Adrenal gland (tissue), 5 donors: ENCODE results near the gene GIMAP1.

Source experiments
- CTCF ChIP-seq, 6 experiments: fragments of 450-650 bp in 4 of 6; fragments of 200-600 bp in 2 of 6; sonication (generic) in 1 of 6; IDR thresholded peaks; 1 replicate in 5 of 6; 2 replicates in 1 of 6; pipeline versions ENCODE4 v1.5.1 to v1.8.0; 2016 to 2021; ENCODE audit warnings: antibody characterized with exemption in 6 of 6, mild to moderate bottlenecking in 2 of 6, moderate library complexity in 1 of 6
- POLR2A ChIP-seq, 2 donors: fragments of 450-650 bp; IDR thresholded peaks; one replicate each; pipeline ENCODE4 v1.6.1; 2017; ENCODE audit warnings: antibody characterized with exemption in 2 of 2, mild to moderate bottlenecking in 2 of 2, moderate library complexity in 1 of 2
- donor health status: DM: no; HTN: no; CAD: no.

DNA sequence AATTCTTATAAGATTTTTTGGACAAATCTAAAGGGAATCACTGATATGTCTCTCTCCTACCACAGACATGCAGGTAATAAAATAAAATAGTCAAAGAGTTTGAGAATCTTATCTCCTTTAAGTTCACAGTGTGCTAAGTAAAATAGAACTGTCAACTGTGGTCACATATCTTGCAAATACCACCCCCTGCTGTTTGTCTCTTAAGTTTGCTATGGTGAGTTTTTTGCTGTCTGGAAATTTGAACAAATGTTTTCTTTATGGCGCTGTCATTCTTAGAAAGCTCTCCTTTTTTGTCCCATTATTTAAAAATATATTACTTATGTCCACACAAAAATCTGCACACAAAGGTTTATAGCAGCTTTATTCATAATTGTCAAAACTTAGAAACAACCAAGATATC is 40.4 kb downstream of the GIMAP1 start:
- peak in 4 of 6 experiments; percentile 39 to 49 (median 42) for TF ChIP-seq CTCF (IDR thresholded peaks at IDR 0.05)
- no peak for TF ChIP-seq POLR2A (IDR thresholded peaks at IDR 0.05)
